HUDEP-2 (cell line): Measurements from ENCODE around the gene RBM47.
"Not testable (repeated sequence)": the region's sequence is repeated elsewhere in the genome, so short reads cannot be mapped to it uniquely, and the experiment has no call there.

ENCODE experiments used
- DNase-seq, 76 experiments: peaks; one replicate each; lab custom pipeline; 2025; ENCODE audit not compliant: unreplicated experiment in 76 of 76; lab: John Stamatoyannopoulos, UW

RBM47 gene

GRCh38 chr4:40392241-40392640 is 237.4 kb downstream of the RBM47 start:
- not testable (repeated sequence) for DNase-seq

GRCh38 chr4:40389986-40390385 is 239.7 kb downstream of the RBM47 start:
- DNase-seq = no peak

DNA sequence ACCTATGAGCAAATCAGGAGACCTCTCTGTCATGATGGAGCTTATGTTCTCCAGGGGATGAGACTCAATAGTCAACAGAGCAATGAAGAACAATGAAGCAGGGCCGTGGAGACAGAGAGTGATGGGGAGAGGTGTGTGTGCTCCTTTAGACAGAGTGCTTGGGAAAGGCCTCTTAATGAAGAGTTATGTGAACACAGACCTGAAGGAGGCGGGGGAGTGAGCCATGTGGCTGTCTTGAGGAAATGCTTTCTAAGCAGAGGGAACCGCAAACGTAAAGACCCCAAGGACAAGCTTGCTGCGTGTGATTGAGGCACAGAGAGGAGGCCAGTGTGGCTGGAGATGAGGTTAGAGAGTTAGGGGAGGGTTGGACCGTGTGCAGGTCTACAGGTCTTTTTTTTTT is 241.4 kb downstream of the RBM47 start:
- no peak for DNase-seq

DNA sequence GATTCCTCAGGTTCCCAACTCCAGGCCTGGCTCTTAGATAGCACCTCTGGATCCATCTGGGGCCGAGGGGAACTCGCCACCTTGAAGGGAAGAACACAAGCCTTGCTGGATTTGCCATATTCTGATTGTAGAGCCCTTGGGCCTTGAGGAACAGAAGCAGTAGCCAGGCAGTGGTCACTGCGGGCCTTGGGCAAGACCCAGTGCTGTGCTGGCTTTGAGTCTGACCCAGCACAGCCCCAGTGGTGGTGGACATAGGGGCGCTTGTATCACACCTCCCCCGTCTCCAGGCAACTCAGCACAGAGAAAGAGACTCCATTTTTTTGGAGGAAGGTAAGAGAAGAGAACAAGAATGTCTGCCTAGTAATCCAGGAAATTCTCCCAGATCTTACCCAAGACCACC is 249.0 kb downstream of the RBM47 start:
- no peak for DNase-seq

DNA sequence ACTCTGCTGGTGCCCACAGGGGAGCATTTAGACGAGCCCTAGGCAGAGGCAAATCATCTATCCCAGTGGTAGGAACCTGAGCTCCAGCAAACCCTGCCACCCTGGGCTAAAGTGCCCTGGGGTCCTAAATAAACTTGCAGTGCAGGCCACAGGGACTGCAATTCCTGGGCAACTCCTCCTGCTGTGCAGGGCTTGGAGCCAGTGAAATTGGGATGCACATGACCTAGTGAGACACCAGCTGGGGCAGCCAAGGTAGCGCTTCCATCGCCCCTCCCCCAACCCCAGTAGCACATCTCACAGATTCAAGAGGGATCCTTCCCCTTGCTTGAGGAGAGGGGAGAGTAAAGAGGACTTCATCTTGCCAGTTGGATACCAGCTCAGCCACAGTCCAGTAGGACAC is 250.4 kb downstream of the RBM47 start:
- DNase-seq = no peak

GRCh38 chr4:40378619-40379018 is 251.0 kb downstream of the RBM47 start:
- DNase-seq = no peak

- no peak for DNase-seq
Measured at GRCh38 chr4:40377512-40378365, 251.9 kb downstream of the RBM47 start.

DNA sequence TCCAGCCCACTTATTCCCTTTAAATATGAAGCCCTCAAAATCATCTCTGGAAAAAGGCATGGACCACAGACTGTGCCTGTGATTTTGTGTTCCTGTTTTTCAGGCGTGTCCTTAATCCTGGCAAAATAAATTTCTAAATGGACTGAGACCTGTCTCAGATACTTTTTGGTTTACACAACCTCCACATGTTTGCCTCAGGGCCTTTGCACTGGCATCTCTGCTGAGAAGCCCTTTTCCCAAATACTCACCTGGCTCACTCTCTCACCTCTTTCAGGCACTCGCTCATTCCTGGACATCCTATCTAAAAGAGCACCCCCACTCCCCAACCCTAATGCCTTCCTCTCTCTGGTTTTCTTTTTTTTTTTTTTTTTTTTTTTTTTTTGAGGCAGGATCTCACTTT is 254.0 kb downstream of the RBM47 start:
- no peak for DNase-seq

DNA sequence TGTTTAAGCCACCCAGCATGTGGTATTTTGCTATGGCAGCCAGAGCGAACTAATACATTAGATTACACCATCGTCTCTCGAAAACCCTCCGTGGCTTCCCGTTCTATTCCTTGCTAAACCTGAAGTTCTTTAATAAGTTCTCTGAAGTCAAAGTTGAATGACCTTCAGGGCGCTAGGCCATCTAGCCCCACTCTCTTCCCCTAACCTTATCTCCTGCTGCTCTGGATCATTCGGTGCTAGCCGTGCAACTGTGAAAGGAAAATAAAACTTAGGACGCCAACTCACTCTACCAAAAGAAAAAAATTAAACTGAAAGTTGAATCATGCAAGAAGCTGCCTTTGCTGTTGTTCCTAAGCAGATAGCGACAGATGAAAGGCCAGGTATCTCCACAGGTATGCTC is 254.6 kb downstream of the RBM47 start:
- DNase-seq = no peak

DNA sequence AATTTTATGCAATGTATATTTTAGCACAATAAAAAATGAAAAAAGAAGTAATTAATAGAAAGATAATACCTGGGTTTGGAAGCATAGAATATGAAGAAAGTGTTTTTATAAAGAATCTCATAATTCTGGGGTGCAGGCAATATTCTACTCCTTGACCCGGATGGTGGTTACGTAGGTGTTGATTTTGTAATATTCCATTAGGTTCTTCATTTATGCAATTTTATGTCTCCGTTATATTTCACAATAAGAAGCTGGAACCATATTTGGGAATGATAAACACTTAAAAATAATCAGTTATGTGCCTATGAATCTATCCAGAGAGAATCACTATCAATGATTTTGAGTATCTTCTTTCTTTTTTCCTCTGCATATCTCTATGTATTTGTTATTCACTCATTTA is 256.0 kb downstream of the RBM47 start:
- no peak for DNase-seq
